GM10266 (cell line): ENCODE data around the gene PNMA6E.

Source experiments
- DNase-seq: peaks from one replicate; pipeline ENCODE4 v3.0.0; 2012; ENCODE audit errors: extremely low spot score
- CTCF ChIP-seq: IDR thresholded peaks from 2 replicates; pipeline ENCODE4 v1.5.1; 2012; ENCODE audit warnings: mild to moderate bottlenecking, low read depth; ENCODE audit not compliant: control insufficient read depth, insufficient read depth; ENCODE audit errors: missing control alignments

Gene PNMA6E

GRCh38 chrX:153347530-153347929, 53.6 kb downstream of the PNMA6E start:
- DNase-seq: no peak
- TF ChIP-seq CTCF: no peak
